Dendritic cell treated with granulocyte-macrophage colony-stimulating factor and Interleukin-4, amounts not matched to agents 40 ng/mL and 50 ng/mL, for 4 days (primary cell): Measurements from ENCODE around the gene IL1R1.

Source experiments
- H3K27ac Mint-ChIP-seq: one replicate; pipeline ENCODE4 v1.8.0; 2022; ENCODE audit warnings: mild to moderate bottlenecking, mixed read lengths
- H3K27me3 Mint-ChIP-seq: one replicate; pipeline ENCODE4 v1.8.0; 2022; ENCODE audit warnings: mild to moderate bottlenecking, mixed read lengths
- H3K36me3 Mint-ChIP-seq: one replicate; pipeline ENCODE4 v1.8.0; 2022; ENCODE audit warnings: low read depth, mixed read lengths
- H3K4me1 Mint-ChIP-seq: one replicate; pipeline ENCODE4 v1.8.0; 2022; ENCODE audit warnings: low read depth, mixed read lengths
- H3K4me3 Mint-ChIP-seq: one replicate; pipeline ENCODE4 v1.8.0; 2022; ENCODE audit warnings: mild to moderate bottlenecking, moderate library complexity, mixed read lengths
- H3K9me3 Mint-ChIP-seq: one replicate; pipeline ENCODE4 v1.8.0; 2022; ENCODE audit warnings: mixed read lengths
- intact Hi-C: fragments of 100-400 bp; cut with micrococcal nuclease; formaldehyde crosslinking; loops from one replicate; pipeline ENCODE4 v1.15.0; 2022

IL1R1 gene

DNA sequence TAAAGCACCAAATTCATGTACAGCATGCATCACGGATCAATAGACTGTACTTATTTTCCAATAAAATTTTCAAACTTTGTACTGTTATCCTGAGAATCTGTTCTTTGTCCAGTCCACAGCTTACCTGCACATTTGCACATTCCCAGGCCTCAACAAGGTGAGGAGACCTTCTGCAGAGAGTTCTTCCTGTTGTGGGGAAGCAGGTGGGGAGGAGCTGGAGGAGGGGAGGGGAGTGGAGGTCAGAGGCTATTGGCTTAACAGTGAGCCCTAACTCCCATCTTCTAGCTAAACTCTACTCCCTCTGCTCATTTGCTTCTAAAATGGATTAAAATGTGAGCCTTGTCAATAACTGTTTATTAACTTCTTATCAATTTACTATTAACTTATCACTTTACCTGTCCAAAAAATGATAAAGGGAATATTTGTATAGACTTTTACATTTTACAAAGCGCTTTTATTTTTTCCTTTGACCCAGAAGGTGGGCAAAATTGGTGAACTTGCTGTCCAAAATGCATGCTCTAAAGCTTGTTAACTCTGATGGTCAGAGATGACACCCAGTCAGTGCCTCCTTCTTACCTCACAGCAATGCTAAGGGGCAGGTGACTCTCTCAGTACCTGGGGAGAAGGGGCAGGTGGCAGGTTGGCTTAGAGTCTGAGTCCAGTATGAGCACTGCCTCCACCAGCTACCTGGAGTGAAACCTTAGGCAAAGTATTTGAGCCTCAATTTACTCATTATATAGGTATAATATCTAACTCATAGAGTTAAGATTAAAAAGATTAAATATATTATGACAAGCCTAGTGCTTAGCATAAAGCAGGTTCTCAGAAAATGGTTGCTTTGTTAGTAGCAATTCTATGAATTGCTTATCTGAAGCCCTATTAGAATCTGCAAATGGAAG is 37.5 kb downstream of the IL1R1 start:
- H3K4me3 Mint-ChIP-seq: no peak overlapping the region
- intact Hi-C loops: no loop called here
- no peak overlapping the region for H3K27ac Mint-ChIP-seq
- H3K27me3 Mint-ChIP-seq: no peaks in the 10 kb centered on the region
- no peaks in the 10 kb centered on the region for H3K9me3 Mint-ChIP-seq
- peaks cover 29% of the 10 kb centered on the region for H3K4me1 Mint-ChIP-seq
- peaks cover 58% of the 10 kb centered on the region for H3K36me3 Mint-ChIP-seq

DNA sequence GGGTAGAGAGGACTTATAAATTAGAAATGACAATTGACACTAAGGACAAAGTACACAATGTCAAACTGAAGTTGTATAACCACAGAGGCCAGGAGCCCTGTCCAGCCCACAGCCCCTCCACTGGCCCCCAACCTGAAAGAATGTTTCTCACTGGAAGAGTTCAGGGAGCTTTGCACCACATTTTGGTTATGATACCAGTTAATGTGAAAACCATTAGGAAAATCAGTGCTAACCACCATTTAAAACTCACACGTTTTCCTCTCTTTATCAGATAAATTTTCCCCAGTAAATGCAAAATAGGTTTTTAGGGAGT is 38.1 kb downstream of the IL1R1 start:
- H3K4me1 Mint-ChIP-seq: peaks cover 24% of the 10 kb centered on the region
- intact Hi-C loops: no loop called here
- no peak overlapping the region for H3K27ac Mint-ChIP-seq
- no peaks in the 10 kb centered on the region for H3K9me3 Mint-ChIP-seq
- peaks cover 52% of the 10 kb centered on the region for H3K36me3 Mint-ChIP-seq
- H3K4me3 Mint-ChIP-seq: no peak overlapping the region
- H3K27me3 Mint-ChIP-seq: no peaks in the 10 kb centered on the region

DNA sequence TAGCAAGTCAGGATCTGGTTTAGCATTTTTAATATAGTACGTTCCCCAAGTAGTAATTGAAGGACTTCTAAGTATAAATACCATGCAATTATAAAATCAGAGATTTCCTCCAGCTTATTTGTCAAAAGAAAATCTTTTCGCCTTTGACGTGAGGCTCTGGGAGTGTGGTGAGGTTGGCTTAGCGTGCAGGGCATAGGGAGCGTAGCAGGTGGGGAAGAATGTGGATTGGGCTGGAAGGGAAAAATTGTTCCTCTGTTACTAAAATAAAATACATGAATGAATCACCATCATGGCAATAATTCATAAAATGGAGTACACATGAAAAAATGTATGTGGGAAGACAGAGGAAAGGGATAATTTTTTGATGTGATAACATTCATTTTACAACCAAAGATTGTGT is 38.8 kb downstream of the IL1R1 start:
- Mint-ChIP-seq H3K27ac (no peak overlapping the region), H3K9me3 (no peaks in the 10 kb centered on the region), H3K4me1 (peaks cover 24% of the 10 kb centered on the region), H3K4me3 (no peak overlapping the region), H3K27me3 (no peaks in the 10 kb centered on the region), H3K36me3 (peaks cover 45% of the 10 kb centered on the region)
- intact Hi-C loops: no loop called here

DNA sequence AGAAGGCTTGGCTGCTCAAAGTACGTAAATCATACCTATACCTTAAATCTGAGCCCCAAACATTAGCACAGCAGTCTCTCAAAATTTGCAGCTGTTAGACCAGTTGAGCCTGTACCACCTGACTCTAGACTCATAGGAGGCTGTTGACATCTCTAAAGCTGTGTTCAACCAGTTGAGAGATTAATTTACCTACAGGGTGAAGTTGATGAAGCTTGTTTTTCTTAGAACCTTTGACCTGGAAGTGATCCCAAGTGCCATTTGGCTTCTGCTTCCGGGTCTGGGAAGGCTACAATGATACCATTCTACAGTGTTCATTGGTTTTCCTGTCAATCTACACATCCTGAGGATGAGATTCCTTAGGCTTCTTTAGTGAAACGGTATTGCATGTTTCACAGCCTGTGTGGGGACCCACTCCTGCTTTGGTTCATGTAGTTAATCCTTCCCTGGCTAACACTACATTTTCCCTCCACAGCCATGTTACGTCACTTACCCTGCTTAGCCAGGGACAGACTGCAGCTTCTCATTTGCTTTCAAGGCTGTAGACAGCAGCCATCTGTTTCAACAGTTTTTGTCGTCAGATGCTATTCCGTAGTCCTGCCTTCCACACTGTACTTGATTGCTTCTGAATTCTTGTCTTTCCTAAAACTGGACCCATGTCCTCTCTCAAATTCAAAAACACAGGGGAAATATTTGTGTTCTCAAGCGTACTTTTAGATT is 39.5 kb downstream of the IL1R1 start:
- intact Hi-C loops: no loop called here
- Mint-ChIP-seq H3K4me1 (peaks cover 29% of the 10 kb centered on the region), H3K27ac (no peak overlapping the region), H3K27me3 (no peaks in the 10 kb centered on the region), H3K9me3 (no peaks in the 10 kb centered on the region), H3K4me3 (no peak overlapping the region), H3K36me3 (peaks cover 38% of the 10 kb centered on the region)

DNA sequence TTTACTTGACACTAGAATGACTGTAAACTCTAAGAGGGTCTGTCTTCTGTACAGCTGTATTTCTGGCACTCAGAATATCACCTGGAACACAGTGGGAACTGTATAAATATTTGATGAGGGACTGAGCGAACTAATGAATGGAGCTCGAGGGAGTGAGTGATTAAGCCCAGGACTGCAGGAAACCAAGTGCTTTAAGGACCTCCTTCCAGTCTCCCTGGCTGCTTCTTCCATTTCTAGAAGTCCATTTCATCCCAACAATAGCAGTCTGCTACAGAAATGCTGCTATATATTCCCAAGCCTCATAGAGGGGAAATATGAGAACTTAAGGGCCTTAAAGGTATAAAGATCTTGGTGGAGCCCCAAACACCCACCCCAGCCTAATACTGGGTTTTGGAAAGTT is 41.5 kb downstream of the IL1R1 start:
- intact Hi-C loops: no loop called here
- peak overlapping the region; percentile 45 for H3K27ac Mint-ChIP-seq
- H3K27me3 Mint-ChIP-seq: no peaks in the 10 kb centered on the region

DNA sequence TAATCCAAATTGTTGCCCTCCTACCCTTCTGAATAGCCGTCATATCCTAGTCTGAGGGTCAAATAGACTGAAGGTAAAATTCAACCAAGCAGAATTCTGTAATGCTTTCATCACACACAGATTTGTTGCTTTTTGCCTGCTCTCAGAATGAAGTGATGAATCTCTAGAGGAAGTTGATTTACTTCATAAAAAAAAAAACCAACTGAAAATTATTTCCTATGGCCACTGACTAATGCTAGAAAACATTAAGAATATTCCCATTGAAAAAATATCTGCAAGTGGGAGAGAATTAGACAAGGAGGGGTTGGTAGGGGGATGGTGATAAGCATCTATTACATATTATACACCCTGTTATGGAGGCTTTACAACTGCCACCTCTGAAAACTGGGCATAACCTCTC is 42.0 kb downstream of the IL1R1 start:
- peaks cover 27% of the 10 kb centered on the region for H3K4me1 Mint-ChIP-seq
- intact Hi-C loops: no loop called here

More for the DNA sequence above, 41.5 kb downstream of the IL1R1 start:
- Mint-ChIP-seq H3K4me1 (peaks cover 30% of the 10 kb centered on the region), H3K4me3 (no peak overlapping the region), H3K36me3 (peaks cover 34% of the 10 kb centered on the region), H3K9me3 (peaks cover 14% of the 10 kb centered on the region)

DNA sequence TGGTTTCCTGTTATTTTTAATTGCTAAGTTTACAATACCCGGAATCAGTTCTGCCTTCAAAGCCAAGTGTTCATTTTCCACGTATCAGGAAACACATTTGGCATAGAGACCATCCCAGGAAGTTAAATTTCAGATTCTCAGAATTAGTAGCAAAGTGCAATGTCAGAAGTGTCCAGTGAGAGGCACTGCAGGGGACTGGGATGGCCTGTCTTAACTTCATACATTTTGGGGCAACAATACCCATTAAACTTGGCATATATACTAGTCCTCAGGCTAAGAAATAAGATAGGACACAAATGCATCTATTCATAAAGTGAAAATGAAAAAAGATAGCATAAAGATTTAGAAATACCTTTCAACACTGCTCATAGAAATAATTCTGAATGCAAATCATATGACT is 42.8 kb downstream of the IL1R1 start:
- no peaks in the 10 kb centered on the region for H3K27me3 Mint-ChIP-seq
- no peak overlapping the region for H3K27ac Mint-ChIP-seq
- H3K4me1 Mint-ChIP-seq: peaks cover 27% of the 10 kb centered on the region
- H3K4me3 Mint-ChIP-seq: no peak overlapping the region
- peaks cover 25% of the 10 kb centered on the region for H3K36me3 Mint-ChIP-seq
- peaks cover 14% of the 10 kb centered on the region for H3K9me3 Mint-ChIP-seq
- intact Hi-C loops: no loop called here

More for the DNA sequence above, 42.0 kb downstream of the IL1R1 start:
- Mint-ChIP-seq H3K4me3 (no peak overlapping the region), H3K27ac (no peak overlapping the region), H3K36me3 (peaks cover 28% of the 10 kb centered on the region), H3K9me3 (peaks cover 14% of the 10 kb centered on the region), H3K27me3 (no peaks in the 10 kb centered on the region)

DNA sequence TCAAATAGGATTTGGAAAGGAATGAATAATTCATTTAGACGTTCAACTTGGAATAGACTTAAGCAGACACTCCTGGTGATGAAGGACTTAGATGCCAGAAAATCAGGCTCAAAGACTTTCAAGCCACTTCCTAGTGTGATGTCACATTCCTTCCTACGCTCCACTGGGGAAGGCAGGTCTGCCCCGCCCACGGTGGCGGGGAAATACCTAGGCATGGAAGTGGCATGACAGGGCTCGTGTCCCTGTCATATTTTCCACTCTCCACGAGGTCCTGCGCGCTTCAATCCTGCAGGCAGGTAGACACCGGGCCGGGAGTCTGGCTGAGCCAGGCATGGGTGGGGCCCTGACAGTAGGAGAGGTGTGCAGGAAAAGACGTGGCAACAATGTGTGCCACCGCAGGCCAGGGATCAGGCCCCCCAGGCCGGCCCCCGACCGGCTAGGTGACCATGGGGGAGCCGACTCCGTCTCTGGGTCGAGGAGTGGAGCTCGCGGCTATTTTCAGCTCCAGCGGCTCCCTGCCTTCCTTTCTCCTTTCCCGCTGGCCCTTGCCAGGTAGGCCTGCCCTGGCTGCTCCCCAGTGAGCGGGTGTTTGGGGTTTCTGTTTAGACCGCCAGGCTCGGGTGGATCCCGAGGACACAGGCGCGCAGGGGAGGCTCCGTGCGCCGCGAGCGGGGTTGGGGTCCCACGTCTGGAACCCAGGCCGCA is 44.4 kb downstream of the IL1R1 start, which contains the start of gene IL1RL2:
Gene IL1RL2 (plus strand): TSS at position 233 of the 705 bp plus-strand sequence. CDS start 845 bp downstream, outside the sequence.
- peaks cover 27% of the 10 kb centered on the region for H3K4me1 Mint-ChIP-seq
- peak within 1 kb of the TSS; percentile 97 for H3K27ac Mint-ChIP-seq
- intact Hi-C loops: no loop called here
- H3K36me3 Mint-ChIP-seq: peaks cover 14% of the 10 kb centered on the region
- peak within 1 kb of the TSS; percentile 78 for H3K4me3 Mint-ChIP-seq
- H3K27me3 Mint-ChIP-seq: no peaks in the 10 kb centered on the region
- H3K9me3 Mint-ChIP-seq: peaks cover 14% of the 10 kb centered on the region

DNA sequence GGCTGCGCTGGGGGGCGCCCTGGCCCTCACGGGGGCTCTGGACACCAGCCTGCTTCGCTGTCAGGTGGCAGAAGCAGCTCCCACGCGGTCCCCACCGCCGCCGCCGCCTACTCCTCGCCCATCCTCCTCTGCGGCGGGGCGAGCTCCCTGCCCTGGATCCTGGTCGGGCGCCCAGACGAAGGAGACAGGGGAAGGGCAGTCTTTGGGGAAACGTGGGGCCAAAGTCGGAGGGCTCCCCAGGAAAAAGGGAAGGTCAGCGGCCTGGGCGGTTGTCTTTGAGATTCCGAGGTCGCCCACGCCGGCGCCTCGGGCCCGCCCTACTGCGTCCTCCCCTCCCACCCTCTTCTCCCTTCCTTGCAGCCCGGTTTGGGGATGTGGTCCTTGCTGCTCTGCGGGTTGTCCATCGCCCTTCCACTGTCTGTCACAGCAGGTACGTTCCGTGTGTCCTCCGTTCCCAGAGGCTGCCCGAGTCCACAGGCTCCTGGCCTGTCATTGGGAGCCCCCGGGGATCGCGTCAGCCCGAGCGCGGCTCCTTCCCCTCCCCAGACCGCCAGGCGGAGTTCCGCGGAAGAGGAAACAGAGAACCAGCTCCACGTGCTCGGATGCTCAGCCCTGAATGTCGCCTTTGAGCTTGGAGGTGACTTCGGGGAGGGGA is 45.1 kb downstream of the IL1R1 start:
- peaks cover 14% of the 10 kb centered on the region for H3K36me3 Mint-ChIP-seq
- intact Hi-C loops: no loop called here
- peaks cover 14% of the 10 kb centered on the region for H3K9me3 Mint-ChIP-seq
- H3K27me3 Mint-ChIP-seq: no peaks in the 10 kb centered on the region
- peak overlapping the region; percentile 97 for H3K27ac Mint-ChIP-seq
- peaks cover 28% of the 10 kb centered on the region for H3K4me1 Mint-ChIP-seq
- peak overlapping the region; percentile 78 for H3K4me3 Mint-ChIP-seq

DNA sequence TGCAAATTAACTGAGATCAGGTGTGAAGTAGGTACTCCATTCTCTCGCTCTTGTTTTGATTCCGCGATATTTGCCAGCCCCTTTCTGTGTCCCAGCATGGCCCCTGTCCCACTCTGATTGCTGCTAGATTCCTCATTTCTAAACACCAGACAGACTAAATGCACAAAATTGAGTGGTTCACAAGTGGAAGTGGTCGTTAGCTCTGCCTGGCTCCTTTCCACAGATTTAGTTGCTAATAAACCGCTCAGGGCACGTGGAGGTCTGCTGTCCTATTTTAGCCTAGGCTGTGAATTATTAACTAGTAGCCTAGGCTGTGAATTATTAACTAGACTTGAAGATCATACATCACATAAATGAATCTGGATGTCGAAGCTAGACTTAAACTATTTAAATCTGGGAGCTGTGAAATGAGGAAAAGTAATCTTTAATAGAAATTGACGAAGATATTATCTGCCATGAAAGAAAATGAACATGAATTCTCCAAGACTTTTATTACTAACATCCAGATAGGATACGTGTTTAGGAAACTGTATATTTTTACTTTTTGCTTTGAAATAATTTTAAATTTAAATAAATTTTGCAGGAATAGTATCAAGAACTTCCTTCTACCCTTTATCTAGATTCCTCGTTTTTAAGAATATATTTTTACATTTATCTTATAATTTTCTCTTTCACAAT is 48.0 kb downstream of the IL1R1 start:
- Mint-ChIP-seq H3K27me3 (peaks cover 1% of the 10 kb centered on the region), H3K4me3 (no peak overlapping the region), H3K9me3 (peaks cover 14% of the 10 kb centered on the region), H3K27ac (peak overlapping the region; percentile 50), H3K4me1 (peaks cover 30% of the 10 kb centered on the region), H3K36me3 (peaks cover 18% of the 10 kb centered on the region)
- intact Hi-C loops: no loop called here

DNA sequence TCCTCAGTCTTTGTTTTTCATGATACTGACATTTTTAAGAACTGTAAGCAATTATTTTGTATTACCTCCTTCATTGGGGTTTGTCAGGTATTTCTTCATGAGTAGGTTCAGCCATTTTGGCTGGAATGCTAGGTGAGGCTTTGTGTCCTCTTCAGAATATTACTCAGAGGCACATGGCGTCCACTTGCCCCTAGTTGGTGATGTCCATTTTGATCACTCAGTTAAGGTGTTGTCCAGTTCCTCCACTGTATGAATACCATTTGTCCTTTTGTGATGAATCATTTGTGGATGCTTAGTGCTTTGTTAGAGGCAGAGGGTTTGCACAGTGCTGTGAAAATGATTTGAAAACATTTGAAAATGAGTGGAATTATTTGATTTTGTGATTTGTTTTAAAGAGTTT is 49.0 kb downstream of the IL1R1 start:
- Mint-ChIP-seq H3K27ac (no peak overlapping the region), H3K4me3 (no peak overlapping the region)

DNA sequence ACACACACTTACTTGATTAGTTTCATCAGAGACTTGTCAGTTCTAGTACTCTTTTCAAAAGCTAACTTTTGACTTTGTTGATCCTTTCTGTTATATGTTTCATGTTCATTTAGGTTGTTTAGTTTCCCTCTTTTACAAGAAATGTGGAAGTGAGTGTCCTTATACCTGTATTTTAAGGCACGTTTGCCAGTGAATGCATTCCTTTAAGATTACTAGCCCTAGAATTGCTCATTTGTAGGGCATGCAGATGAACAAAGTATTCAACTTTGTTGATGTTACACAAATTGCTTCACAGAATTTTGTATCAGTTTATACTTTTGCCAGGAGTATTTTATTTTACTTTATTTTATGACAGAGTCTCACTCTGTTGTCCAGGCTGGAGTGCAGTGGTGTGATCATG is 50.5 kb downstream of the IL1R1 start:
- intact Hi-C loops: no loop called here
- Mint-ChIP-seq H3K4me1 (peaks cover 30% of the 10 kb centered on the region), H3K4me3 (no peak overlapping the region), H3K36me3 (peaks cover 20% of the 10 kb centered on the region), H3K9me3 (peaks cover 8% of the 10 kb centered on the region), H3K27ac (no peak overlapping the region), H3K27me3 (peaks cover 5% of the 10 kb centered on the region)

More for the DNA sequence above, 49.0 kb downstream of the IL1R1 start:
- peaks cover 20% of the 10 kb centered on the region for H3K36me3 Mint-ChIP-seq
- peaks cover 2% of the 10 kb centered on the region for H3K27me3 Mint-ChIP-seq
- peaks cover 36% of the 10 kb centered on the region for H3K4me1 Mint-ChIP-seq
- intact Hi-C loops: no loop called here
- peaks cover 14% of the 10 kb centered on the region for H3K9me3 Mint-ChIP-seq

DNA sequence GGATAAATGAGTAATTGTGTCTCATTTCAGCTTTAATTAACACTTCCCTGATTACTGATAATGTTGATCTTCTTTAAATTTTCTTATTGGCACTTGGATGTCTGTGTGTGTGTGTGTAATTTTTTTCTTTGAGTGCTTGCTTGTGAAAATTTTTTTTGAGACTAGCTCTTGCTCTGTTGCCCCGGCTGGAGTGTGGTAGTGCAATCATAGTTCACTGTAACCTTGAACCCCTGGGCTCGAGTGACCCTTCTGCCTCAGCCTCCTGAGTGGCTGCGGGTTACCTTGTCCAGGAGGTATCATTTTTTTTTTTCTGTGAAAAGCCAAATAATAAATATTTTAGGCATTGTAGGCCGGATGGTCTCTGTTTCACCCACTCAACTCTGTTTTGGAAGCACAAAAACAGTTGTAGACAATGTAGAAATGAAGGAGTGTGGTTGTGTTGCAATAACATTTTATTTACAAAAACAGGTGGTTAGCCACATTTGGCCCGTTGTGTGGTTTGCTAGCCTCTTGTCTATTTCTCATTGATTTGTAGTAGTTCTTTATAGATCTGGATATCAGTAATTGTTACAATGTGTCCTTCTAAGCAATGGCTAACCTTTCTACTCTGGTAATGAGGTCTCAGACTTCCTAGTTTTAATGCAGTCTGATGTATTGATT is 52.2 kb downstream of the IL1R1 start:
- intact Hi-C loops: no loop called here
- H3K27me3 Mint-ChIP-seq: peaks cover 5% of the 10 kb centered on the region
- no peak overlapping the region for H3K4me3 Mint-ChIP-seq
- H3K4me1 Mint-ChIP-seq: peaks cover 28% of the 10 kb centered on the region
- no peak overlapping the region for H3K27ac Mint-ChIP-seq
- peaks cover 12% of the 10 kb centered on the region for H3K36me3 Mint-ChIP-seq
- no peaks in the 10 kb centered on the region for H3K9me3 Mint-ChIP-seq
